Colon (tissue), 2 donors: ENCODE measurements around the gene SNTA1.
"Not testable (repeated sequence)": the region's sequence is repeated elsewhere in the genome, so short reads cannot be mapped to it uniquely, and the experiment has no call there.

Experiments
- FAIRE-seq: peaks from 2 replicates; lab custom pipeline; 2012; peaks lifted over from hg19 to GRCh38; lab: Jason Lieb, UNC
- donor health status: control.
- donor health status: control.

Gene SNTA1

GRCh38 chr20:33443512-33444239 lies at the start of gene SNTA1:
SNTA1 (minus strand) TSS chr20:33443763; CDS start chr20:33443620, 143 bp downstream.
- no peak for FAIRE-seq

- FAIRE-seq = no peak
Observed at GRCh38 chr20:33490934-33491656, 47.5 kb upstream of the SNTA1 start.

GRCh38 chr20:33490023-33490933 lies 46.7 kb upstream of the SNTA1 start, which contains the start of gene CBFA2T2:
CBFA2T2 (plus strand) TSS chr20:33490096; CDS start chr20:33490268, 172 bp downstream.
- FAIRE-seq = no peak

GRCh38 chr20:33489495-33490022 lies 46.0 kb upstream of the SNTA1 start:
- no peak for FAIRE-seq

GRCh38 chr20:33488661-33489494 lies 45.3 kb upstream of the SNTA1 start:
- not testable (repeated sequence) for FAIRE-seq

- FAIRE-seq = no peak
Observed at GRCh38 chr20:33488201-33488600, 44.6 kb upstream of the SNTA1 start.

GRCh38 chr20:33483186-33483585 lies 39.6 kb upstream of the SNTA1 start:
- not testable (repeated sequence) for FAIRE-seq

GRCh38 chr20:33482581-33482980 lies 39.0 kb upstream of the SNTA1 start:
- FAIRE-seq = no peak

GRCh38 chr20:33481431-33481941 lies 37.9 kb upstream of the SNTA1 start:
- FAIRE-seq = no peak

- no peak for FAIRE-seq
Observed at GRCh38 chr20:33480048-33480447, 36.5 kb upstream of the SNTA1 start.

- no peak for FAIRE-seq
Observed at GRCh38 chr20:33477386-33478234, 34.0 kb upstream of the SNTA1 start.

- no peak for FAIRE-seq
Observed at GRCh38 chr20:33475381-33476152, 32.0 kb upstream of the SNTA1 start.

GRCh38 chr20:33474963-33475362 lies 31.4 kb upstream of the SNTA1 start:
- FAIRE-seq = no peak

GRCh38 chr20:33474097-33474873 lies 30.7 kb upstream of the SNTA1 start:
- no peak for FAIRE-seq

- no peak for FAIRE-seq
Observed at GRCh38 chr20:33472868-33473435, 29.4 kb upstream of the SNTA1 start.

GRCh38 chr20:33470866-33471265 lies 27.3 kb upstream of the SNTA1 start:
- no peak for FAIRE-seq

- no peak for FAIRE-seq
Observed at GRCh38 chr20:33470457-33470856, 26.9 kb upstream of the SNTA1 start.

- FAIRE-seq = no peak
Observed at GRCh38 chr20:33466303-33466646, 22.7 kb upstream of the SNTA1 start.
